Vagina (tissue), 2 donors: Measurements from ENCODE around the gene UTP11.

Source experiments
- CTCF ChIP-seq, 3 experiments: fragments of 450-650 bp in 2 of 3; fragments of 200-600 bp in 1 of 3; sonication (generic) in 1 of 3; IDR thresholded peaks; one replicate each; pipeline ENCODE4 v1.5.1; 2017 to 2019; ENCODE audit warnings: antibody characterized with exemption in 3 of 3, mild to moderate bottlenecking in 2 of 3, moderate library complexity in 2 of 3
- POLR2A ChIP-seq, 2 donors: fragments of 450-650 bp; IDR thresholded peaks; one replicate each; pipeline ENCODE4 v1.6.1; 2017; ENCODE audit warnings: antibody characterized with exemption in 2 of 2, mild to moderate bottlenecking in 2 of 2, moderate library complexity in 2 of 2

GRCh38 chr1:38050397-38051078 lies 38.0 kb downstream of the UTP11 start:
- TF ChIP-seq POLR2A (IDR thresholded peaks at IDR 0.05) (no peak), CTCF (IDR thresholded peaks at IDR 0.05) (no peak)
